GM12891 (cell line): Measurements from ENCODE around the gene DTWD2.

Experiments used
- PAX5 ChIP-seq: IDR thresholded peaks from 2 replicates; pipeline ENCODE4 v1.6.1; 2011; ENCODE audit warnings: low read length, moderate library complexity, mild to moderate bottlenecking; ENCODE audit not compliant: insufficient read depth, severe bottlenecking
- POLR2A ChIP-seq: IDR thresholded peaks from 2 replicates; pipeline ENCODE4 v1.6.1; 2011; ENCODE audit warnings: low read depth, low read length, control low read depth
- POLR2AphosphoS5 ChIP-seq: IDR thresholded peaks from 2 replicates; pipeline ENCODE4 v1.6.1; 2011; ENCODE audit warnings: low read depth, low read length, control low read depth
- SPI1 ChIP-seq: IDR thresholded peaks from 2 replicates; pipeline ENCODE4 v1.6.1; 2011; ENCODE audit warnings: low read depth, low read length, control low read depth
- TAF1 ChIP-seq: IDR thresholded peaks from 2 replicates; pipeline ENCODE4 v1.6.1; 2011; ENCODE audit warnings: low read depth, low read length, control low read depth

- TF ChIP-seq POLR2A (no peak), POLR2AphosphoS5 (no peak), PAX5 (no peak), SPI1 (no peak), TAF1 (no peak)
Observed at GRCh38 chr5:118921866-118922265, 66.5 kb downstream of the DTWD2 start.
